T-helper 1 cell treated with Interleukin-12 subunit alpha and Interleukin-12 subunit beta and Interleukin-4 antibody, amounts not matched to agents 30 μg/mL and 1 μg/mL, for 36 hours (primary cell): ENCODE results near the gene LXN.
A peak's percentile ranks its signal among the peaks of the same experiment; 100 is the strongest.

Source experiments
- H3K27ac Mint-ChIP-seq: one replicate; pipeline ENCODE4 v1.8.0; 2021; ENCODE audit warnings: mild to moderate bottlenecking, mixed read lengths
- H3K27me3 Mint-ChIP-seq: one replicate; pipeline ENCODE4 v1.8.0; 2021; ENCODE audit warnings: low read depth, mixed read lengths
- H3K36me3 Mint-ChIP-seq: one replicate; pipeline ENCODE4 v1.8.0; 2021; ENCODE audit warnings: low read depth, mixed read lengths
- H3K4me1 Mint-ChIP-seq: one replicate; pipeline ENCODE4 v1.8.0; 2021; ENCODE audit warnings: low read depth, mixed read lengths
- H3K4me3 Mint-ChIP-seq: one replicate; pipeline ENCODE4 v1.8.0; 2021; ENCODE audit warnings: mild to moderate bottlenecking, moderate library complexity, mixed read lengths
- H3K9me3 Mint-ChIP-seq: one replicate; pipeline ENCODE4 v1.8.0; 2021; ENCODE audit warnings: mixed read lengths

LXN gene

GRCh38 chr3:158672215-158673176, at the start of gene LXN:
Gene LXN, minus strand, starts transcription at chr3:158672648. Its CDS starts 170 bp downstream, at chr3:158672478.
- peak within 1 kb of the TSS; percentile 90 for H3K27ac Mint-ChIP-seq
- no peaks in the 10 kb centered on the region for H3K9me3 Mint-ChIP-seq
- H3K4me1 Mint-ChIP-seq: peaks cover 18% of the 10 kb centered on the region
- H3K36me3 Mint-ChIP-seq: peaks cover 17% of the 10 kb centered on the region
- H3K4me3 Mint-ChIP-seq: peak within 1 kb of the TSS; percentile 90
- no peaks in the 10 kb centered on the region for H3K27me3 Mint-ChIP-seq

GRCh38 chr3:158722108-158722507, 49.7 kb upstream of the LXN start:
- Mint-ChIP-seq H3K4me1 (peaks cover 18% of the 10 kb centered on the region), H3K27ac (no peak overlapping the region), H3K4me3 (no peak overlapping the region), H3K36me3 (peaks cover 16% of the 10 kb centered on the region), H3K27me3 (no peaks in the 10 kb centered on the region), H3K9me3 (no peaks in the 10 kb centered on the region)

- H3K4me1 Mint-ChIP-seq: peaks cover 23% of the 10 kb centered on the region
- H3K27ac Mint-ChIP-seq: no peak overlapping the region
- H3K36me3 Mint-ChIP-seq: peaks cover 16% of the 10 kb centered on the region
- no peaks in the 10 kb centered on the region for H3K9me3 Mint-ChIP-seq
- H3K27me3 Mint-ChIP-seq: no peaks in the 10 kb centered on the region
- H3K4me3 Mint-ChIP-seq: no peak overlapping the region
Measured at GRCh38 chr3:158718490-158719170, 46.2 kb upstream of the LXN start.

GRCh38 chr3:158717576-158717975, 45.1 kb upstream of the LXN start:
- Mint-ChIP-seq H3K27me3 (no peaks in the 10 kb centered on the region), H3K27ac (no peak overlapping the region), H3K9me3 (no peaks in the 10 kb centered on the region), H3K4me1 (peaks cover 27% of the 10 kb centered on the region), H3K4me3 (no peak overlapping the region), H3K36me3 (peaks cover 11% of the 10 kb centered on the region)

GRCh38 chr3:158713094-158713499, 40.6 kb upstream of the LXN start:
- Mint-ChIP-seq H3K4me1 (peaks cover 28% of the 10 kb centered on the region), H3K27ac (peak overlapping the region; percentile 20), H3K27me3 (no peaks in the 10 kb centered on the region), H3K4me3 (no peak overlapping the region), H3K36me3 (peaks cover 10% of the 10 kb centered on the region), H3K9me3 (no peaks in the 10 kb centered on the region)

- Mint-ChIP-seq H3K9me3 (no peaks in the 10 kb centered on the region), H3K27me3 (no peaks in the 10 kb centered on the region), H3K4me3 (no peak overlapping the region), H3K4me1 (peaks cover 28% of the 10 kb centered on the region), H3K27ac (no peak overlapping the region), H3K36me3 (peaks cover 12% of the 10 kb centered on the region)
Measured at GRCh38 chr3:158712443-158712842, 40.0 kb upstream of the LXN start.

- Mint-ChIP-seq H3K4me3 (no peak overlapping the region), H3K9me3 (no peaks in the 10 kb centered on the region), H3K27me3 (no peaks in the 10 kb centered on the region), H3K36me3 (peaks cover 17% of the 10 kb centered on the region), H3K4me1 (peaks cover 28% of the 10 kb centered on the region), H3K27ac (no peak overlapping the region)
Measured at GRCh38 chr3:158711886-158712285, 39.4 kb upstream of the LXN start.

- Mint-ChIP-seq H3K9me3 (no peaks in the 10 kb centered on the region), H3K36me3 (peaks cover 20% of the 10 kb centered on the region), H3K27ac (no peak overlapping the region)
Measured at GRCh38 chr3:158710601-158711000, 38.2 kb upstream of the LXN start.

GRCh38 chr3:158709666-158710083, 37.2 kb upstream of the LXN start:
- peaks cover 28% of the 10 kb centered on the region for H3K4me1 Mint-ChIP-seq
- no peaks in the 10 kb centered on the region for H3K27me3 Mint-ChIP-seq
- H3K27ac Mint-ChIP-seq: no peak overlapping the region
- peaks cover 20% of the 10 kb centered on the region for H3K36me3 Mint-ChIP-seq
- no peak overlapping the region for H3K4me3 Mint-ChIP-seq
- no peaks in the 10 kb centered on the region for H3K9me3 Mint-ChIP-seq

More at GRCh38 chr3:158710601-158711000, 38.2 kb upstream of the LXN start:
- H3K27me3 Mint-ChIP-seq: no peaks in the 10 kb centered on the region
- H3K4me1 Mint-ChIP-seq: peaks cover 28% of the 10 kb centered on the region
- no peak overlapping the region for H3K4me3 Mint-ChIP-seq

- H3K4me3 Mint-ChIP-seq: no peak overlapping the region
- no peak overlapping the region for H3K27ac Mint-ChIP-seq
- H3K9me3 Mint-ChIP-seq: no peaks in the 10 kb centered on the region
- H3K36me3 Mint-ChIP-seq: peaks cover 20% of the 10 kb centered on the region
- no peaks in the 10 kb centered on the region for H3K27me3 Mint-ChIP-seq
- peaks cover 7% of the 10 kb centered on the region for H3K4me1 Mint-ChIP-seq
Measured at GRCh38 chr3:158703566-158703965, 31.1 kb upstream of the LXN start.

- Mint-ChIP-seq H3K27ac (no peak overlapping the region), H3K27me3 (no peaks in the 10 kb centered on the region), H3K9me3 (no peaks in the 10 kb centered on the region), H3K4me1 (peaks cover 7% of the 10 kb centered on the region), H3K4me3 (no peak overlapping the region), H3K36me3 (peaks cover 15% of the 10 kb centered on the region)
Measured at GRCh38 chr3:158702815-158703481, 30.5 kb upstream of the LXN start.

GRCh38 chr3:158701420-158702065, 29.1 kb upstream of the LXN start:
- H3K27me3 Mint-ChIP-seq: no peaks in the 10 kb centered on the region
- no peaks in the 10 kb centered on the region for H3K9me3 Mint-ChIP-seq
- no peak overlapping the region for H3K4me3 Mint-ChIP-seq
- no peak overlapping the region for H3K27ac Mint-ChIP-seq
- peaks cover 7% of the 10 kb centered on the region for H3K4me1 Mint-ChIP-seq
- H3K36me3 Mint-ChIP-seq: peaks cover 9% of the 10 kb centered on the region

- Mint-ChIP-seq H3K4me3 (no peak overlapping the region), H3K9me3 (no peaks in the 10 kb centered on the region), H3K27me3 (no peaks in the 10 kb centered on the region), H3K36me3 (peaks cover 6% of the 10 kb centered on the region), H3K4me1 (peaks cover 7% of the 10 kb centered on the region), H3K27ac (no peak overlapping the region)
Measured at GRCh38 chr3:158700559-158700958, 28.1 kb upstream of the LXN start.

- Mint-ChIP-seq H3K36me3 (peaks cover 16% of the 10 kb centered on the region), H3K9me3 (no peaks in the 10 kb centered on the region), H3K4me3 (no peak overlapping the region), H3K27ac (no peak overlapping the region), H3K27me3 (no peaks in the 10 kb centered on the region), H3K4me1 (no peaks in the 10 kb centered on the region)
Measured at GRCh38 chr3:158696618-158697017, 24.2 kb upstream of the LXN start.
